Liver (tissue), 9 donors: ENCODE measurements around the gene RER1. TPM values are rescaled to one million over a fixed set of nuclear protein-coding genes. Genes with fewer than 3 reads are reported as not detected.

Source experiments
- DNase-seq: peaks from one replicate; pipeline ENCODE4 v3.0.0-alpha.2; 2017; ENCODE audit warnings: low spot score
- H3K27ac ChIP-seq, 2 donors: one replicate each; pipeline ENCODE4 v1.7.0; 2013; ENCODE audit warnings: inconsistent platforms in 2 of 2, low read length in 2 of 2, control low read depth in 1 of 2, low read depth in 1 of 2, mild to moderate bottlenecking in 1 of 2
- H3K27me3 ChIP-seq, 4 donors: one replicate each; pipeline versions ENCODE4 v1.6.1 to v1.7.0; 2013; ENCODE audit warnings: low read length in 3 of 4, inconsistent platforms in 1 of 4, mild to moderate bottlenecking in 1 of 4, moderate library complexity in 1 of 4; ENCODE audit not compliant: control insufficient read depth in 4 of 4, insufficient read depth in 4 of 4
- H3K36me3 ChIP-seq, 4 donors: one replicate each; pipeline versions ENCODE4 v1.6.1 to v1.7.0; 2013; ENCODE audit warnings: low read length in 3 of 4, mild to moderate bottlenecking in 3 of 4, low read depth in 1 of 4, moderate library complexity in 1 of 4; ENCODE audit not compliant: control insufficient read depth in 4 of 4, insufficient read depth in 3 of 4
- H3K4me1 ChIP-seq, 4 donors: one replicate each; pipeline versions ENCODE4 v1.6.1 to v1.7.0; 2013; ENCODE audit warnings: low read length in 3 of 4, mild to moderate bottlenecking in 3 of 4, moderate library complexity in 1 of 4; ENCODE audit not compliant: control insufficient read depth in 4 of 4, insufficient read depth in 4 of 4
- H3K4me3 ChIP-seq, 3 donors: one replicate each; pipeline versions ENCODE4 v1.6.1 to v1.7.0; 2013; ENCODE audit warnings: low read length in 3 of 3, control low read depth in 1 of 3, low read depth in 1 of 3, mild to moderate bottlenecking in 1 of 3
- H3K9ac ChIP-seq, 2 donors: one replicate each; pipeline ENCODE4 v1.7.0; 2013; ENCODE audit warnings: low read length in 2 of 2, mild to moderate bottlenecking in 2 of 2, moderate library complexity in 2 of 2, control low read depth in 1 of 2, low read depth in 1 of 2
- H3K9me3 ChIP-seq, 4 donors: one replicate each; pipeline versions ENCODE4 v1.6.1 to v1.7.0; 2013; ENCODE audit warnings: low read length in 3 of 4; ENCODE audit not compliant: control insufficient read depth in 4 of 4
- EGR1 ChIP-seq, 2 donors: IDR thresholded peaks; 2 replicates each; pipeline ENCODE4 v1.6.1; 2016 to 2018; ENCODE audit warnings: antibody characterized with exemption in 2 of 2, low read depth in 2 of 2
- FOXA1 ChIP-seq: IDR thresholded peaks from 2 replicates; pipeline ENCODE4 v1.6.1; 2016; ENCODE audit warnings: antibody characterized with exemption
- FOXA2 ChIP-seq: IDR thresholded peaks from 2 replicates; pipeline ENCODE4 v1.6.1; 2016; ENCODE audit warnings: antibody characterized with exemption
- GABPA ChIP-seq, 2 donors: IDR thresholded peaks in 1 of 2; conservative IDR thresholded peaks in 1 of 2; 2 replicates each; pipeline ENCODE4 v1.6.1; 2016; ENCODE audit warnings: antibody characterized with exemption in 2 of 2, mild to moderate bottlenecking in 1 of 2, moderate library complexity in 1 of 2
- HNF4A ChIP-seq, 2 donors: conservative IDR thresholded peaks; 2 replicates each; pipeline ENCODE4 v1.6.1; 2016; ENCODE audit warnings: antibody characterized with exemption in 2 of 2, mild to moderate bottlenecking in 2 of 2
- HNF4G ChIP-seq: IDR thresholded peaks from 2 replicates; pipeline ENCODE4 v1.6.1; 2016; ENCODE audit warnings: antibody characterized with exemption
- JUND ChIP-seq, 2 donors: IDR thresholded peaks; 2 replicates each; pipeline ENCODE4 v1.6.1; 2016; ENCODE audit warnings: antibody characterized with exemption in 2 of 2
- NR2F2 ChIP-seq: IDR thresholded peaks from 2 replicates; pipeline ENCODE4 v1.6.1; 2016; ENCODE audit warnings: antibody characterized with exemption
- RAD21 ChIP-seq, 2 donors: IDR thresholded peaks; 2 replicates each; pipeline ENCODE4 v1.6.1; 2016; ENCODE audit warnings: antibody characterized with exemption in 2 of 2, mild to moderate bottlenecking in 2 of 2
- RXRA ChIP-seq, 2 donors: IDR thresholded peaks; 2 replicates each; pipeline ENCODE4 v1.6.1; 2017 to 2018; ENCODE audit warnings: antibody characterized with exemption in 2 of 2, mild to moderate bottlenecking in 1 of 2
- SP1 ChIP-seq: IDR thresholded peaks from 2 replicates; pipeline ENCODE4 v1.6.1; 2018; ENCODE audit warnings: antibody characterized with exemption, mild to moderate bottlenecking
- TAF1 ChIP-seq: conservative IDR thresholded peaks from 2 replicates; pipeline ENCODE4 v1.6.1; 2016; ENCODE audit warnings: antibody characterized with exemption, mild to moderate bottlenecking
- YY1 ChIP-seq: IDR thresholded peaks from 2 replicates; pipeline ENCODE4 v1.6.1; 2016; ENCODE audit warnings: antibody characterized with exemption, mild to moderate bottlenecking
- ZBTB33 ChIP-seq: IDR thresholded peaks from 2 replicates; pipeline ENCODE4 v1.6.1; 2016; ENCODE audit warnings: antibody characterized with exemption
- WGBS: extraction: QIAGEN DNeasy Blood & Tissue Kit; methylation state at CpG from one replicate; pipeline ENCODE4 v1.1.7; 2013; 5-methylcytosine and 5-hydroxymethylcytosine counted together
- polyA plus RNA-seq, 2 donors: library from polyadenylated mRNA; stranded (reverse) in 1 of 2; unstranded in 1 of 2; fragments of 200-250 nt in 1 of 2; fragments of >200 nt in 1 of 2; fragmentation: Nextera tagmentation in 1 of 2; extraction: Ambion mirVana in 1 of 2; gene quantifications; one replicate each; pipeline versions ENCODE4 v1.2.1 to v1.2.3, GENCODE V29; 2013 to 2015
- total RNA-seq, 2 donors: library from RNA; depleted of rRNA; stranded (reverse); fragments of >200 nt; gene quantifications; one replicate each; pipeline ENCODE4 v1.2.3, GENCODE V29; 2014
- TF ChIP-seq, protein P1 (sequence below): fragments of 150-350 bp; IDR thresholded peaks from 2 replicates; pipeline ENCODE4 v1.5.1; 2017; ENCODE audit warnings: improper control_type of control experiment, low read depth, low read length; ENCODE audit not compliant: missing input control
- TF ChIP-seq, protein P2 (sequence below): IDR thresholded peaks from 2 replicates; pipeline ENCODE4 v1.6.1; 2016; ENCODE audit warnings: antibody characterized with exemption
- TF ChIP-seq, protein P3 (sequence below): IDR thresholded peaks from 2 replicates; pipeline ENCODE4 v1.6.1; 2016; ENCODE audit warnings: antibody characterized with exemption
- TF ChIP-seq, protein P4 (sequence below): IDR thresholded peaks from 2 replicates; pipeline ENCODE4 v1.6.1; 2016; ENCODE audit warnings: antibody characterized with exemption, mild to moderate bottlenecking
- donor health status: healthy.
- donor health status: healthy.
- donor health status: healthy.
- donor health status: healthy.
- donor health status: healthy.

The RER1 gene
- total and polyA plus RNA-seq, 4 donors = 43.5 to 142 (median 89.7) TPM

DNA sequence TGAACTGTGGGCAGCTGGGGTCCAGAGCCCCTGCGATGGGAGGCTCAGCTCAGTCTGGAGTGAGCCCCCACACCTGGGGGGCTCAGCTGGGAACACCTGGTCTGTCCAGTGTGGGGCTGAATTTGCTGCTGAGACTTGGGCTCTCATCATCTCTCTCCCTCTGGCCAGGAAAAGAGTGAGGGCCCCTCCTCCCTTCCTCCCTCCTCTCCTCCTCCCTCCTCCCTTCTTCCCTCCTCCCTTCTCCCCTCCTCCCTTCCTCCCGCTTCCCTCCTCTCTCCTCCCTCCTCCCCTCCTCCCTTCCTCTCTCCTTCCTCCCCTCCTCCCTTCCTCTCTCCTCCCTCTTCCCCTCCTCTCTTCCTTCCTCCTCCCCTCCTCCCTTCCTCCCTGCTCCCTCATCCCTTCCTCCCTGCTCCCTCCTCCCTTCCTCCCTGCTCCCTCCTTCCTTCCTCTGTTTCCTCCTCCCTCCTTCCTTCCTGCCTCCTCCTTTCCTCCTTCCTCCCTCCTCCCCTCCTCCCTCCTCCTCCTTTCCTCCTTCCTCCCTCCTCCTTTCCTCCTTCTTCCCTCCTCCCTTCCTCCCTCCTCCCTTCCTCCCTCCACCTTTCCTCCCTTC is 44.2 kb downstream of the RER1 start:
- Histone ChIP-seq H3K27ac (no peak overlapping the region), H3K9me3 (no peaks in the 10 kb centered on the region), H3K4me3 (no peak overlapping the region), H3K36me3 (no peaks in the 10 kb centered on the region), H3K27me3 (no peaks in the 10 kb centered on the region), H3K9ac (no peak overlapping the region), H3K4me1 (no peaks in the 10 kb centered on the region)
- DNase-seq = no peak
- WGBS = 80% methylated on average over 2 of the region's 2 CpGs
- no peak for TF ChIP-seq JUND (IDR thresholded peaks at IDR 0.05)
- no peak for TF ChIP-seq FOXA2
- TF ChIP-seq RAD21 (IDR thresholded peaks at IDR 0.05) = no peak
- TF ChIP-seq FOXA1 = no peak
- no peak for TF ChIP-seq EGR1 (IDR thresholded peaks at IDR 0.05; ENCODE audit: low read depth in 2 of 2)
- TF ChIP-seq TAF1 = no peak
- TF ChIP-seq ZBTB33 = no peak
- TF ChIP-seq SP1 = no peak
- no peak for TF ChIP-seq HNF4G
- TF ChIP-seq, protein P1, sequence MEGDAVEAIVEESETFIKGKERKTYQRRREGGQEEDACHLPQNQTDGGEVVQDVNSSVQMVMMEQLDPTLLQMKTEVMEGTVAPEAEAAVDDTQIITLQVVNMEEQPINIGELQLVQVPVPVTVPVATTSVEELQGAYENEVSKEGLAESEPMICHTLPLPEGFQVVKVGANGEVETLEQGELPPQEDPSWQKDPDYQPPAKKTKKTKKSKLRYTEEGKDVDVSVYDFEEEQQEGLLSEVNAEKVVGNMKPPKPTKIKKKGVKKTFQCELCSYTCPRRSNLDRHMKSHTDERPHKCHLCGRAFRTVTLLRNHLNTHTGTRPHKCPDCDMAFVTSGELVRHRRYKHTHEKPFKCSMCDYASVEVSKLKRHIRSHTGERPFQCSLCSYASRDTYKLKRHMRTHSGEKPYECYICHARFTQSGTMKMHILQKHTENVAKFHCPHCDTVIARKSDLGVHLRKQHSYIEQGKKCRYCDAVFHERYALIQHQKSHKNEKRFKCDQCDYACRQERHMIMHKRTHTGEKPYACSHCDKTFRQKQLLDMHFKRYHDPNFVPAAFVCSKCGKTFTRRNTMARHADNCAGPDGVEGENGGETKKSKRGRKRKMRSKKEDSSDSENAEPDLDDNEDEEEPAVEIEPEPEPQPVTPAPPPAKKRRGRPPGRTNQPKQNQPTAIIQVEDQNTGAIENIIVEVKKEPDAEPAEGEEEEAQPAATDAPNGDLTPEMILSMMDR = no peak
- TF ChIP-seq, protein P2, sequence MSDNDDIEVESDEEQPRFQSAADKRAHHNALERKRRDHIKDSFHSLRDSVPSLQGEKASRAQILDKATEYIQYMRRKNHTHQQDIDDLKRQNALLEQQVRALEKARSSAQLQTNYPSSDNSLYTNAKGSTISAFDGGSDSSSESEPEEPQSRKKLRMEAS = no peak
- TF ChIP-seq HNF4A (conservative IDR thresholded peaks at IDR 0.05) = no peak
- TF ChIP-seq NR2F2 = no peak
- TF ChIP-seq, protein P3, sequence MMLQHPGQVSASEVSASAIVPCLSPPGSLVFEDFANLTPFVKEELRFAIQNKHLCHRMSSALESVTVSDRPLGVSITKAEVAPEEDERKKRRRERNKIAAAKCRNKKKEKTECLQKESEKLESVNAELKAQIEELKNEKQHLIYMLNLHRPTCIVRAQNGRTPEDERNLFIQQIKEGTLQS = no peak
- TF ChIP-seq RXRA (IDR thresholded peaks at IDR 0.05) = no peak
- TF ChIP-seq, protein P4, sequence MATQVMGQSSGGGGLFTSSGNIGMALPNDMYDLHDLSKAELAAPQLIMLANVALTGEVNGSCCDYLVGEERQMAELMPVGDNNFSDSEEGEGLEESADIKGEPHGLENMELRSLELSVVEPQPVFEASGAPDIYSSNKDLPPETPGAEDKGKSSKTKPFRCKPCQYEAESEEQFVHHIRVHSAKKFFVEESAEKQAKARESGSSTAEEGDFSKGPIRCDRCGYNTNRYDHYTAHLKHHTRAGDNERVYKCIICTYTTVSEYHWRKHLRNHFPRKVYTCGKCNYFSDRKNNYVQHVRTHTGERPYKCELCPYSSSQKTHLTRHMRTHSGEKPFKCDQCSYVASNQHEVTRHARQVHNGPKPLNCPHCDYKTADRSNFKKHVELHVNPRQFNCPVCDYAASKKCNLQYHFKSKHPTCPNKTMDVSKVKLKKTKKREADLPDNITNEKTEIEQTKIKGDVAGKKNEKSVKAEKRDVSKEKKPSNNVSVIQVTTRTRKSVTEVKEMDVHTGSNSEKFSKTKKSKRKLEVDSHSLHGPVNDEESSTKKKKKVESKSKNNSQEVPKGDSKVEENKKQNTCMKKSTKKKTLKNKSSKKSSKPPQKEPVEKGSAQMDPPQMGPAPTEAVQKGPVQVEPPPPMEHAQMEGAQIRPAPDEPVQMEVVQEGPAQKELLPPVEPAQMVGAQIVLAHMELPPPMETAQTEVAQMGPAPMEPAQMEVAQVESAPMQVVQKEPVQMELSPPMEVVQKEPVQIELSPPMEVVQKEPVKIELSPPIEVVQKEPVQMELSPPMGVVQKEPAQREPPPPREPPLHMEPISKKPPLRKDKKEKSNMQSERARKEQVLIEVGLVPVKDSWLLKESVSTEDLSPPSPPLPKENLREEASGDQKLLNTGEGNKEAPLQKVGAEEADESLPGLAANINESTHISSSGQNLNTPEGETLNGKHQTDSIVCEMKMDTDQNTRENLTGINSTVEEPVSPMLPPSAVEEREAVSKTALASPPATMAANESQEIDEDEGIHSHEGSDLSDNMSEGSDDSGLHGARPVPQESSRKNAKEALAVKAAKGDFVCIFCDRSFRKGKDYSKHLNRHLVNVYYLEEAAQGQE = no peak
- no peak for TF ChIP-seq GABPA (IDR thresholded peaks at IDR 0.05 in 1 of 2, conservative IDR thresholded peaks at IDR 0.05 in 1 of 2)
- no peak for TF ChIP-seq YY1
